ENCODE data around the gene ADPGK.
A peak's percentile ranks its signal among the peaks of the same experiment; 100 is the strongest.

The ADPGK gene

DNA sequence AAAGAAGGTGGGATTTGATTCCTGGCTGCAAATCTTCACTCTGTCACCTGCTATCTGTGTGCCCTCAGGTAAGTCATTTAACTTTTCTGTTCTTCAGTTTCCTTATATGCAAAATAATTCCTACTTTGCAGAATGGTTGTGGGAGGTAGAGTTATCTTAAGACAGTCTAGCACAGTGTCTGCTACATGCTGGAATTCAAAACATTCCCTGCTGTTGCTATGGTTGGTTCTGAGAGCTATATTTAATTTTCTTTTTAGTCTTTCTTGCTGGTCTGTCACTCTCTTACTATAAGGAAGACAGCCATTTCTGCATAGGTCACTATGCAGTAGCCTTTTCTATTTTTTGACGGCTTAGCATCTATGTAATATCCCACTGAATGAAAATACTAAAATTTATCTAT is 4.0 kb upstream of the ADPGK start:
- DNase-seq: no peak

DNA sequence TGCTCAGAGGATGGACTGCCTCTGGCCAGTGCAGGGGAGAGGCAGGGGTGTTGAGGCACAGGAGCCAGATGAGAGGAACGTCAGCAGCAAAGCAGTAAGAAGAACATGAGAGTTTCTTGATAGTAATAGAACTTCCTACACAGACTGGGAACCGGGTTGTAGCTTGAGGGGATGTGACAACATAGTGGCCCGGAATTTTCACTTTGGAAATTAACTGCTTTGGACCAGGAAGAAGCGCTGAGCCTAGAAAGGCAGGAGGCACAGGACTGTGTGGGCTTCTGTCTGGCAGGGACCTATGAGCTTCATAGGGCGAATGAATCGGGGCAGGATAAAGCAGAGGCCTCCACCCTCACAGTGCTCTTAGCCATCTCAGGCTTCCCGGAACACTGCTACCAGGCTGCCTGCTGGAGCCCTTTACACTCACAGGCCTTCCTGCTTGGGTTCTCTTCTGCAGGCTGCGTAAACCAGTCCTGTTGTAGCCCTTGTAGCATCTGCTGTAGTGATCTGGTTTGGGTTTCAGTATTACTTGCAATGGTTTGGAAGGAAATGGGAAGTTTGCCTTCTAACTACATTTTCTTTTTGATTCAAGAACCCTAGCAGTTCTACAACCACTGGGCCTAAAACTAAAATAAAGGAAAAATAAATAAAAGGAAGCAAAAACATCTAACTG is 3.3 kb upstream of the ADPGK start:
- DNase-seq: no peak

DNA sequence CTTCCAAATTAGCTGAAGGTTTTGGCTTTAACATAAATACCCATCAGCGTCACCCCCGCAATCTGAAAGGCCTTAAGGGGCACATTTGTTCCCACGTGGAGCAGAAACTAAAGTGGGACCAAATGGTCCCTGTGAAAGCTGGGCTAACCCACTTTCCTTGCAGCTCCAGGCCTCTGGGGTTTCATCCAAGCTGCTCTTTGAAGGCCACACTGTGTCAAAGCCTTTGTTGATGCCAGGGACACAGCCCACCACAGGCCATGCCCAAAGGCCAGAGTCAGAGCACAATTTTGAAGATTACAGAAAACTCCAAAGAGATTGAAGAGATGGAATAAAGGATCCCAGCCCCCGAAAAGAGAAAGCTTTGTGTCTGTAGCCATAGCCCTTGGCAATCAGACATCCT is 2.7 kb upstream of the ADPGK start:
- no peak for DNase-seq

DNA sequence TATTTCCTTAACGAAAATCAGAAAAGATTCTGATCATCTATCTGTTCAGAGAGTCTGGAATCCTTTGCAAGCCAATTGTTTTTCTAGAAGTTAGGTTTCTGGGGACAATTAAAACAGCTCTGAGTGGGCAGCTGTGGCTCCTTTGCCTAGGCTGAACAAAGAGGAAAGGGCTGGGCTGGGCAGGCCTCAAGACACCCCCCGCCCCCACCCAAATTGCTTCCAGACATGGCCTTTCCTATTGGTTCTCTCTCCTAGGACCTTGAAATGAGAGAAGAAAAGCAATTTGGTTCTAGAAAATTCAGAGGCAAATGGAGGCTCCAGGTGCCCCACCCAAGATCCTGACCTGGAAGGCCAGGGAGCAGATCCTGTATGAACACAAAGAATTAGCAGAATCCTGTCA is 2.3 kb upstream of the ADPGK start:
- no peak for DNase-seq

DNA sequence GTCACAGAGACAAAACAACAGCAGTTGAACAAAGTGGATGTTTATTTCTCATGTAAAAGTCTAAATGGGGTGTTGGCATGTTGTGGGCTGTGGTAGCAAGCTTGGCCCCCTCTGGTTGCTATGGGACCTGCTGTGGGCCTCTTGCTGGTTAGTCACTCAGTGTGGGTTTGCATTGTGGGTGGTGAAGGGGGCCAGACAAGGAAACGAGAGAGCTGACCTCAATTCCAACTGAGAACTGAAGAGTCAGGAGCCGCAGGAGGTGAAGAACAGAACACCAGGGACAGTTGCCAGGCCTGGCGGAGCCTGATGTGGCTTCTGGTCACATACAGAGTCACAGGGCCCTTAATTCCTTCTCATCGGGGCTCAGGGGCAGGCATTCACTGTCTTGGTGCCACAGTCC is 1.9 kb upstream of the ADPGK start:
- DNase-seq: peak; percentile 69

GRCh38 chr15:72784456-72784876 is 908 bp upstream of the ADPGK start:
- no peak for DNase-seq

DNA sequence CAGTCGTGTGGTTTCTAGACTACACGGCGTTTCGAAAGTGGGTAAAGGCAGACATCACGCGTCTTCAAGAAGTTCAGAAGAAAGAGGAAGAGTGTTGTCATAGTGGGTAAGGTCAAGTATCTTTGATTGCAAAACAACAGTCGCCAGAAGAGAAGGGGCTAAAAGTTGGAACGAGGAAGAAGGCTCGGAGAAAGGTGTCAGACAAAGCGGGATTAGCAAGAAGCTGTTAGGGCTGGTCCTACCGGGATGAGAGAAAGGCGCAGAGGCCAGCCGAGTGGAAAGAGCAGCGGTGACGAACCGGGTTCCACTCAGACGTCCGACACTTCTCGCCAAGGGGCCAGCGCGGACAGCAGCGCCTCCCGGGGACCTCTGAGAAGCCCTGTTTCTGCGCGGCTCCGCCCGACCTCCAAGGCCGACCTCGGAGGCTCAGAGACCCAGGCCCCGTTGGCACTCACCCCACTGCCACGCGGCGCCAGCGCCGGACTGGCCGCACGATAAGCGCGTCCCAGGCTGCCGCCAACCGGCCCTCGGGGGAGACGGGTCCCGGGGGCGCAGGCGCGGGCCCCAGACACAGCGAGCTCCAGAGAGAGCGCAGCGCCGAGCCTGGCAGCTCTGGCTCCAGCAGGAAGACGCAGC is 436 bp downstream of the ADPGK start:
- no peak for DNase-seq

DNA sequence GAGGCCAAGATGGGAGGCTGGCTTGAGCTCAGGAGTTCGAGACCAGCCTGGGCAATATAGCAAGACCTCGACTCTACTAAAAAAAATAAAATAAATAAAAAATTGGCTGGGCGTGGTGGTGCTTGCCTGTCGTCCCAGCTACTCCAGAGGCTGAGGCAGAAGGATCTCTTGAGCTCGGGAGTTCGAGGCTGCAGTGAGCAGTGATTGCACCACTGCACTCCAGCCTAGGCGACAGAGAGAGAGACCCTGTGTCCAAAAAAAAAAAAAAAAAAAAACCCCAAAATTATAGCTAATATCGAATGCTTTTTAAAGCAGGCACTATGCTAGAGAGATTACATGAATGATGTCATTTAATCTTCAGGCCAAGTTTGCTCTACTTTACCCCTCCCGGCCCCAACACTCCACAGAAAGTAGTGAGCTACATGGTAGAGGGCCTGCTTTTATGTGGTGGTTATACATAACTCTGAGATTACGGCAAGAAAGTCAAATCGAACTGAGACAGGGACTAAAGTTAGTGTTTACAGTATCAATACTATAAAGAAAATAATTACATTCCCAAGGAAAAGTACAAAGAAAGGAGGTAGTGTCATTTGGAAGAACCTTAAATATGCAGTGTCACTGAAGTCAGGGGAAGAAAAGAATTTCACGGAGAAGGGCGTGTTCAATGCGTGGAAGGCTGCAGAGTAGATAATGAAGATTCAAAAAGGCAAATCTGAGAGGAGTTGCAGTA is 1.1 kb downstream of the ADPGK start:
- no peak for DNase-seq

DNA sequence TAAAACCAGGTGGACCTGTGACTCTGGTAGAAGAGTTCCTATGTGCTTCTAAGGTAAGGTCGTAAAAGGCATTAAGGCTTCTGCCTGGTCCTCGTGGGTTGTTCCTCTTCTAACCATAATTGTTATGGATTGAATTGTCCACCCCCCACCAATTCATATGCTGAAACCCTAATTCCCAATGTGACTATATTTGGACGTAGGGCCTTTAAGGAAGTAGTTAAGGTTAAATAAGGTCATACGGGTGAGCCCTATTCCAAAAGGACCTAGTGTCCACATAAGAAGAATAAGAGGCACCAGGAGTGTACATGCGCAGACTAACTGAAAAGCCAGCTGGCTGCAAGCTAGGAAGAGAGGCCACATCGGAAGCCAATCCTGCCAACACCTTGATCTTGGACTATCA is 1.9 kb downstream of the ADPGK start:
- DNase-seq: no peak

DNA sequence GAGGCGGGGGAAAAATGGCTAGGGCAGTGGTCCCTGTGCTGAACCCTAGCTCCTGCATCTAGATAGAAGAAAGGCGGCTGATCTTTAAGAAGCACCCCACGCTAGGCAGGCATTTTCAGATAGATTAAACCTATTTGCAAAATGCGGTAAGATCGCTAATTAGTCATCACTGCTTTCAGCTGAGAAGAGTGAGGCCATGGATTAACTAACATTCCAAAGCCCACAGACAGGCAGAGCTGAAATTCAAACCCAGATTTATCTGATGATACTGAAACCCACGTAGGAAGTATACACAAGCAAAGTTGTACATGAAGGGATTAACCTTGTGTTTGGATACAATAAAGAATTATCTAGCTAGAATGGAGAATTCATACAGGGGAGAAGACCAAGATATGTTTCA is 4.8 kb downstream of the ADPGK start:
- no peak for DNase-seq

DNA sequence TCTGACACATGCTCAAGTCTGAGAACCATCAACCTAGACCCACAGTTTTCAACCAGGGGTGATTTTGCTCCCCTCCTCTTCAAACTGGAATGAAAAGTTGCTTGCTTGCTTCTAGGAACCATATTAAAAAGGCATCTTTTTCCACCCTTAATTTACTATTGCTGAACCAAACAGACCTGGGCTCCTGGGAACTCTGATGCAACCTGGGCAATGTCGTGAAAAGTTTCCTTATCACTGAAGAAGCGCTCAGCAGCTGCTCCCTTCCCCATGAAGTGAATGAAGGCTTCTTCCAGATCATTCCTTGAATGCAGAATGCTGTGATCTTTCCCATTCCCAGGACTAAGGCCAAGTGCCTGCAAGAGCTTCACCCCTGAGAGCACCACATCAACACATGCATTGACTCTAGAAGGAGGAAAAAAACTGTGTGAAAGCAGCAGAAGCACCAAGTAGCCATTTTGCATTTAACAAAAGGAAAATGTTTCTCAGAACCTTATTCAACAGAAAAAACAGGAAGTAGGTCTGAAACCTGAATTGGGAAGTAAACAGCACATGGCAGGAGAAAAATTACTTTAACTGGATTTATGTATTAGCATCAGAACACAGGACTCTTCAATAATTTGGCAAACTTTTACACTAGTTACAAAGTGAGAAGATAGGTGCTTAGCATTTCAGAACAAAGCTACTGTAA is 8.7 kb downstream of the ADPGK start:
- DNase-seq: no peak

DNA sequence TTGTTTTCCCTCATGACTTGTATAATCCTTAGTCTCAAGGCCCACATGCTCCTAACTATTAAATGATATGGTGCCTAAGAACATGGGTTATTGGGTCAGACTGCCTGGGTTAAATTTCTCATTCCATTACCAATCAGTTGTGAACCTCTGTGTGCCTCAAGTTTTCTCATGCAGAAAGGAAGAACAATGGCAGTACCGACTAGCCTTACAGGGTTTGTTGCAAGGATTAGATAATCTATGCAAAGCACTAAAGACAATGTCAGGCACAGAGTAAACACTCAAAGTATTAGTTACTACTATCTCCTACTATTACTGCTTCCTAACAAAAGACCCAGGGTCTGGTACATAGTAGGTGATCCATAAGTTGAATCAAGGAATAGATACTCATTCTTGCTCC is 12.2 kb downstream of the ADPGK start:
- DNase-seq: no peak

GRCh38 chr15:72770673-72771328 is 12.8 kb downstream of the ADPGK start:
- DNase-seq: no peak

GRCh38 chr15:72766780-72767179 is 16.8 kb downstream of the ADPGK start:
- DNase-seq: no peak

DNA sequence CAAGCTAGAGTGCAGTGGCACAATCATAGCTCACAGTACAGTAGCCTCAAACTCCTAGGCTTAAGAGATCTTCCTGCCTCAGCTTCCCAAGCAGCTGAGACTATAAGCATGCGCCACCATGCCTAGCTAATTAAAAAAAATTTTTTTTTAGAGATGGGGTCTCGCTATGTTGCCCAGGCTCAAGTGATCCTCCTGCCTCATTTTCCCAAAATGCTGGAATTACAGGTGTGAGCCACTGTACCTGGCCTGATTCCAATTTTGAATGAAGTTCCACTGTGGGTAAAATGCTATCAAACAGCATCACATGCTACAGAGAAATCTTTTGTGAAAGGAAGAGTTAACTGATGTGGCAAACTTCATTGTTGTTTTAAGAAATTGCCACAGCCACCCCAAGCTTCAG is 17.5 kb downstream of the ADPGK start:
- no peak for DNase-seq

GRCh38 chr15:72764656-72765055 is 18.9 kb downstream of the ADPGK start:
- DNase-seq: no peak

DNA sequence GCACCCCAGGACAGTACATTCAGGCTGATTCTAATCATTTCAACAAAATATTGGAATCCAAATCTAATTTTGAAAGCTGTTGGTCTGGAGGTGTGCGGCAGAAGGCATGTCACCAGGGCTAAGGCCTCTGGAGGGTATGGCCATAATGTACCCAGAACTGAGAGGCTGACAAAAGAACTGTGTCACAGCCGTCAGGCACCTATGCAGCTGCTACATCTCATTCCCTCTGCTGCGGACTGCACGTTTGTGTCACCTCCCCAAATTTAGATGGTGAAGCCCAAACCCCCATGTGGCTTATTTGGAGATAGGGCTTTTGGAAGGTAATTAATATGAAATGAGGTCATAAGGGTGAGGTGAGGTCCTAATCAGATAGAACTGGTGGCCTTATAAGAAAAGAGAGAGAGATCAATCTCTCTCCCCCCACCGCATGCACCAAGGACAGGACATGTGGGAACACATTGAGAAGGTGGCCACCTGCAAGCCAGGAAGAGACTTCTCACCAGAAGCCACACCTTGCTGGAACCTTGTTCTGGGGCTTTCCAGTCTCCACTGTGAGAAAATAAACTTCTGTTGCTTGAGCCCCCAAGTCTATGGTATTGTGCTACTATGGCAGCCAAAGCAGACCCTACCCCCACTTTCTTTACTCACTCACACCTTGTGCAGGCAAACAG is 22.8 kb downstream of the ADPGK start:
- DNase-seq: no peak

DNA sequence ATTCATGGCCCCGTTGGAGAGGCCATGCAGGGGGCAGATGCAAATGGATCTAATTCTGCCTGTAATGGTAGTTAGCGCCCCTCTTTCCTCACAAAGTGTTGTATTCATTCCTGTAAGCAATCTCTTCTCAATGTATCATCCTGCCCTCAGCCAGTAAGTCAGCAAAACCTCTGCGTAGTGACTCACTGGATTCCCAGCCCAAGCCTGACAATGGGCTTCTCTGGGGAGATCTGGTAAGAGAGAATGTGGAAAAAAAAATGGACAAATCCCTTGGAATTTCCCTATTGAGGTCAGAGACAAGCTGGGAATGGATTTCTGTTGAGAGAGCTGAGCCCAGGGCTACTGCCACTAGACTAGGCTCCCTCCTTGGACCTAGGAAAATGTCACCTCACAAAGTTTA is 25.4 kb downstream of the ADPGK start:
- DNase-seq: no peak

DNA sequence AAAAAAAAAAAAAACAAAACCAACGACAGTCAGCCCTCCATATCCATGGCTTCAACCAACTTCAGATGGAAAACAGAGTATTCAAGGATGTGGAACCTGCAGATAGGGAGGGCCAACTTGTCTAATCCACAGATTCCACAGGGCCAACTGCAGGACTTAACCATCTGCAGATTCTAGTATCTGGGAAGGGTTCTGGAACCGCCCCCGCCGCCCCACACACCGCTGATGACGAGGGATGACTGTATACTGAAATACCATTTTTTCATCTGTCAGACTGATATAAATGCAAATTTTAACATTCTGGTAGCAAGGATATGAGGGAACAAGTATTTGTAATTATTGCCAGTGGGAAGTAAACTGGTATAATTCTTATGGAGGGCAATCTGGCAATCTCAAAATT is 29.5 kb downstream of the ADPGK start:
- no peak for DNase-seq

DNA sequence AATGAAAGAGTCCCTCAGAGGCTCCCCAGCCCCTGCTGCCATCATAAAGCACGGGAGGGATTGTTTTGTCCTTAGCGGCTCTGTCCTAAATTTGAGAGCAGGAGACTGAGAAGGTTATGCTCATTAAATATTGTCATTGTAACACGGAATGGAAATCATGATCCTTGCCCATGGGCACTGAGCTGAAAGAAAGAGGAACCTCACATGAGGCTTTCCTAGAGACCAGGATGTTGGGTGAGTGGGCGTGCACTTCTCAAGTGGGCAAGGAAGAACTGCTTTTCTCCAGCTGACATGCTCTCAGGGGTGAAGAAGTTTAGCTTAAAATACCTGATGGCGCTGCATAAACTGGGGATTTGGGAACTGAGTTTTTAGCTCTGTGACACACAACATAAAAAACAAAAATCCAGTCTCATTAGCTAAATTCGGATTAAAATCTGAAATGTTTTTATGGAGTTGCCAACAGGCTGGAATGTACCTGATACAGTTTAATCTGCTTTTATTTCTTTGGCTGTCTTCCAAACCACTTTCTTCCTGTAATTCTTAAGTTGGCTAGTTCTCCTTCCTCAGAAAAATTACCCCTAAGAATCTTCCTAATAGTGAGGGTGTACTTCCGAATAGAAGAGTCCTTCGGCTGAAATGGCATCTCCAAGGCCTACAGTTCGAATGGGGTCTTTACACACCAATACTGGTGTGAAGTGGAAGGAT is 31.7 kb downstream of the ADPGK start:
- DNase-seq: no peak

DNA sequence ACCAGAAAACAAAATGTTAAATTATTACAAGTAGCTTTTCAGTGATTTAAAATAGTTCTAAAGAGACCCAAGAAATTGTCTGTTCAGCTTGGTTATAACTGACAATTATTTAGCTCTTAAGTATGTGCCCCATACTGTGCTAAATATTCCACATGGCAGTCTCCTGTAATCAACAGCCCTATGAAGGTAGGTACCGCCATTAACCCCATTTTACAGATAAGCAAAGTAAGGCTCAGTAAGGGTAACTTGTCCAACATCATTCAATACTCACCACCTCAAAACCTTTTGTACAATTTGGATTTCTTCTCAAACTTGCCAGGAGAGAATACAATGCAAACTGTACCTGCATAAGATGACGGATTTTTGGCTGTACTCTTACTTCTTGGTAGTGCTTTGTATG is 33.9 kb downstream of the ADPGK start:
- DNase-seq: no peak

DNA sequence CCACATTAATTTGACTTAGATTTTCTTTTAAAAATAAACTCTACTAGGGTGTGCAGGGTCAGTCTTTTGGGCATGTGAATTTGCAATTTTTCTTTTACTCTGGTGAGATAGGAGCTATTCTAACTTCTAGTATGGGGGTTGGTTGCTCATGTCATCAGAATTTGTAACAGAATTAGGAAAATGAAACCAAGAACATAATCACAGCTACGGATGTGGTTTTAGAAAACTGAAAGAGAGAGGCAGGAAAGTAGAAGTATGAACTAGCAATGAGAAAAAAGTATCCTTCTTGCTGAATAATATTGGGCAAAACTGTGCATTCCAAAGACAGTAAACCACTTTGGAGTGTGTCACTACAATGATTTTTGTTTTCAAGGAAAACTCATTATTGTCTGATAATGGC is 43.3 kb downstream of the ADPGK start:
- no peak for DNase-seq

Measured in activated CD8-positive, alpha-beta memory T cell treated with anti-CD3 and anti-CD28 coated beads for 24 hours (primary cell).